ENCODE measurements around the gene NLN.
A peak's percentile ranks its signal among the peaks of the same experiment; 100 is the strongest.

NLN gene

DNA sequence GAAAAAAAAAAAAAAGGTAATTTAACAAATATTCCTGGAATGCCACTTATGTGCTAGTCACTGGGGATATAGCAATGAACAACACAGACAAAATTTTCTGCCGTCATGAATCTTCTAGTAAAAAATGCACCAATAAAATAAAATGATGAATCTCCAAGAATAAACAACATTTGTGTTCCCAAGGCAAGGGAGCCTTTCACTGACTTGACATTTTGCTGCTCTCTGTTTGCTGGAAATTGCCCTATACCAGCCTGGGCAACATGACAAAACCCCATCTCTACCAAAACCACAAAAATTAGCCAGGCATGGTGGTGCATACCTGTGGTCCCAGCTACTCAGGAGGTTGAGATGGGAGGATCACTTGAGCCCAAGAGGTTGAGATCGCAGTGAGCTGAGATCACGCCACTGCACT lies 139.8 kb downstream of the NLN start:
- Histone ChIP-seq H3K79me1 (replicated peaks; ENCODE audit: low read length, poor library complexity, severe bottlenecking) (no peaks in the 10 kb centered on the region), H2BK120ac (ENCODE audit: low read depth, low read length) (no peak overlapping the region), H4K8ac (ENCODE audit: low read length) (no peak overlapping the region), H3K27ac (ENCODE audit: low read length, poor library complexity, severe bottlenecking) (peak overlapping the region; percentile 92), H3K18ac (ENCODE audit: low read depth in 1 of 2, low read length in 2 of 2) (no peak overlapping the region), H2BK5ac (ENCODE audit: low read depth, low read length, poor library complexity, severe bottlenecking) (no peak overlapping the region), H3K9ac (ENCODE audit: low read length) (peak overlapping the region; percentile 59), H3K27me3 (ENCODE audit: control insufficient read depth in 1 of 2, insufficient read depth in 1 of 2, low read length in 2 of 2) (no peaks in the 10 kb centered on the region), H2BK15ac (ENCODE audit: low read depth, poor library complexity, severe bottlenecking) (no peak overlapping the region), H3K14ac (ENCODE audit: low read length in 2 of 2) (no peak overlapping the region), H4K91ac (ENCODE audit: low read length) (no peak overlapping the region), H2AK5ac (ENCODE audit: low read length, severe bottlenecking) (no peak overlapping the region), H2AFZ (ENCODE audit: low read depth, low read length) (no peak overlapping the region), H3K9me3 (ENCODE audit: control insufficient read depth, low read length) (no peaks in the 10 kb centered on the region), H2BK12ac (ENCODE audit: low read length in 2 of 2) (no peak overlapping the region), H3K4me2 (ENCODE audit: low read length, poor library complexity, severe bottlenecking) (no peak overlapping the region), H3K23ac (ENCODE audit: low read length in 2 of 2) (no peak overlapping the region), H3K36me3 (ENCODE audit: control insufficient read depth in 1 of 2, insufficient read depth in 2 of 2, low read depth in 1 of 2, low read length in 2 of 2) (no peaks in the 10 kb centered on the region), H3K4me1 (ENCODE audit: control insufficient read depth, insufficient read depth, low read depth, low read length) (peaks cover 7% of the 10 kb centered on the region), H3K4me3 (ENCODE audit: insufficient read depth in 1 of 2, low read depth in 1 of 2, low read length in 2 of 2) (no peak overlapping the region), H3K4ac (ENCODE audit: low read depth in 1 of 2, low read length in 2 of 2) (no peak overlapping the region)
- DNase-seq = peak; percentile 91
- 0% methylated on average over 3 of the region's 3 CpGs for WGBS

GRCh38 chr5:65862384-65862783 lies 140.4 kb downstream of the NLN start:
- Histone ChIP-seq H3K18ac (ENCODE audit: low read depth in 1 of 2, low read length in 2 of 2) (no peak overlapping the region), H3K9me3 (ENCODE audit: control insufficient read depth, low read length) (no peaks in the 10 kb centered on the region), H2BK5ac (ENCODE audit: low read depth, low read length, poor library complexity, severe bottlenecking) (peak overlapping the region; percentile 8), H3K27ac (ENCODE audit: low read length, poor library complexity, severe bottlenecking) (peak overlapping the region; percentile 69), H3K4me2 (ENCODE audit: low read length, poor library complexity, severe bottlenecking) (no peak overlapping the region), H3K27me3 (ENCODE audit: control insufficient read depth in 1 of 2, insufficient read depth in 1 of 2, low read length in 2 of 2) (no peaks in the 10 kb centered on the region), H3K4ac (ENCODE audit: low read depth in 1 of 2, low read length in 2 of 2) (no peak overlapping the region), H4K91ac (ENCODE audit: low read length) (no peak overlapping the region), H3K36me3 (ENCODE audit: control insufficient read depth in 1 of 2, insufficient read depth in 2 of 2, low read depth in 1 of 2, low read length in 2 of 2) (no peaks in the 10 kb centered on the region), H4K8ac (ENCODE audit: low read length) (no peak overlapping the region), H2AK5ac (ENCODE audit: low read length, severe bottlenecking) (no peak overlapping the region), H3K4me3 (ENCODE audit: insufficient read depth in 1 of 2, low read depth in 1 of 2, low read length in 2 of 2) (no peak overlapping the region), H3K23ac (ENCODE audit: low read length in 2 of 2) (no peak overlapping the region), H3K9ac (ENCODE audit: low read length) (peak overlapping the region; percentile 59), H3K4me1 (ENCODE audit: control insufficient read depth, insufficient read depth, low read depth, low read length) (peaks cover 10% of the 10 kb centered on the region), H2BK120ac (ENCODE audit: low read depth, low read length) (no peak overlapping the region), H3K79me1 (replicated peaks; ENCODE audit: low read length, poor library complexity, severe bottlenecking) (no peaks in the 10 kb centered on the region), H2BK12ac (ENCODE audit: low read length in 2 of 2) (no peak overlapping the region), H2AFZ (ENCODE audit: low read depth, low read length) (no peak overlapping the region), H3K14ac (ENCODE audit: low read length in 2 of 2) (no peak overlapping the region), H2BK15ac (ENCODE audit: low read depth, poor library complexity, severe bottlenecking) (no peak overlapping the region)
- DNase-seq = no peak

DNA sequence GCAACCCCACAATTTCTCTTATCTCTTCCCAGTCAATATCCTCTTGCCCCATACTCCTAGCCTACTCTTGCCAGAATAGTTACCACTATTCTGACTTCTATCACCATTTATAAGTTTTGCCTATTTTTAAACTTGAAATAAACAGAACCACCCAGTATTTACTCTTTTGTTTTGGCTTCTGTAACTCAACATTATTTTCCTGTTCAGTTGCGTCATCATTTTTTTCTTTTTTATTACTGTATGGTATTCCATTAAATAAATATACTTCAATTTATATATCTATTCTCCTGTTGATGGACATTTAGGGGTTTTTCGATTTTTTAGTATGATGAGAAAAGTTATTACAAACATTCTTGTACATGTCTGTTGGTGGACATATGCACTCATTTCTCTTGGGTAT lies 141.7 kb downstream of the NLN start:
- Histone ChIP-seq H3K27me3 (ENCODE audit: control insufficient read depth in 1 of 2, insufficient read depth in 1 of 2, low read length in 2 of 2) (no peaks in the 10 kb centered on the region), H3K9me3 (ENCODE audit: control insufficient read depth, low read length) (no peaks in the 10 kb centered on the region), H3K4me1 (ENCODE audit: control insufficient read depth, insufficient read depth, low read depth, low read length) (peaks cover 12% of the 10 kb centered on the region), H3K14ac (ENCODE audit: low read length in 2 of 2) (no peak overlapping the region), H3K4me2 (ENCODE audit: low read length, poor library complexity, severe bottlenecking) (no peak overlapping the region), H2BK12ac (ENCODE audit: low read length in 2 of 2) (no peak overlapping the region), H3K18ac (ENCODE audit: low read depth in 1 of 2, low read length in 2 of 2) (no peak overlapping the region), H3K4me3 (ENCODE audit: insufficient read depth in 1 of 2, low read depth in 1 of 2, low read length in 2 of 2) (no peak overlapping the region), H4K8ac (ENCODE audit: low read length) (no peak overlapping the region), H3K79me1 (replicated peaks; ENCODE audit: low read length, poor library complexity, severe bottlenecking) (no peaks in the 10 kb centered on the region), H2BK15ac (ENCODE audit: low read depth, poor library complexity, severe bottlenecking) (no peak overlapping the region), H3K4ac (ENCODE audit: low read depth in 1 of 2, low read length in 2 of 2) (no peak overlapping the region), H3K9ac (ENCODE audit: low read length) (no peak overlapping the region), H3K27ac (ENCODE audit: low read length, poor library complexity, severe bottlenecking) (no peak overlapping the region), H2AFZ (ENCODE audit: low read depth, low read length) (no peak overlapping the region), H4K91ac (ENCODE audit: low read length) (no peak overlapping the region), H3K36me3 (ENCODE audit: control insufficient read depth in 1 of 2, insufficient read depth in 2 of 2, low read depth in 1 of 2, low read length in 2 of 2) (no peaks in the 10 kb centered on the region), H2BK5ac (ENCODE audit: low read depth, low read length, poor library complexity, severe bottlenecking) (no peak overlapping the region), H3K23ac (ENCODE audit: low read length in 2 of 2) (no peak overlapping the region), H2BK120ac (ENCODE audit: low read depth, low read length) (no peak overlapping the region), H2AK5ac (ENCODE audit: low read length, severe bottlenecking) (no peak overlapping the region)
- WGBS = no CpG with 5 or more reads among the region's 2 CpGs
- DNase-seq = no peak

- no peak overlapping the region for H2BK12ac ChIP-seq (ENCODE audit: low read length in 2 of 2)
- H3K4ac ChIP-seq (ENCODE audit: low read depth in 1 of 2, low read length in 2 of 2) = no peak overlapping the region
- DNase-seq = no peak
- H3K9me3 ChIP-seq (ENCODE audit: control insufficient read depth, low read length) = no peaks in the 10 kb centered on the region
- no peaks in the 10 kb centered on the region for H3K36me3 ChIP-seq (ENCODE audit: control insufficient read depth in 1 of 2, insufficient read depth in 2 of 2, low read depth in 1 of 2, low read length in 2 of 2)
- 94% methylated on average over 3 of the region's 6 CpGs for WGBS
- H3K79me1 ChIP-seq (replicated peaks; ENCODE audit: low read length, poor library complexity, severe bottlenecking) = no peaks in the 10 kb centered on the region
- no peak overlapping the region for H4K8ac ChIP-seq (ENCODE audit: low read length)
- no peak overlapping the region for H2BK120ac ChIP-seq (ENCODE audit: low read depth, low read length)
- H3K27ac ChIP-seq (ENCODE audit: low read length, poor library complexity, severe bottlenecking) = no peak overlapping the region
- H3K18ac ChIP-seq (ENCODE audit: low read depth in 1 of 2, low read length in 2 of 2) = no peak overlapping the region
- no peaks in the 10 kb centered on the region for H3K27me3 ChIP-seq (ENCODE audit: control insufficient read depth in 1 of 2, insufficient read depth in 1 of 2, low read length in 2 of 2)
- H2BK5ac ChIP-seq (ENCODE audit: low read depth, low read length, poor library complexity, severe bottlenecking) = no peak overlapping the region
- no peak overlapping the region for H3K14ac ChIP-seq (ENCODE audit: low read length in 2 of 2)
- no peak overlapping the region for H3K4me3 ChIP-seq (ENCODE audit: insufficient read depth in 1 of 2, low read depth in 1 of 2, low read length in 2 of 2)
- H3K4me2 ChIP-seq (ENCODE audit: low read length, poor library complexity, severe bottlenecking) = no peak overlapping the region
- H2AFZ ChIP-seq (ENCODE audit: low read depth, low read length) = no peak overlapping the region
- peak overlapping the region; percentile 74 for H2AK5ac ChIP-seq (ENCODE audit: low read length, severe bottlenecking)
- no peak overlapping the region for H3K9ac ChIP-seq (ENCODE audit: low read length)
- no peak overlapping the region for H3K23ac ChIP-seq (ENCODE audit: low read length in 2 of 2)
- H2BK15ac ChIP-seq (ENCODE audit: low read depth, poor library complexity, severe bottlenecking) = no peak overlapping the region
- no peak overlapping the region for H4K91ac ChIP-seq (ENCODE audit: low read length)
- peaks cover 5% of the 10 kb centered on the region for H3K4me1 ChIP-seq (ENCODE audit: control insufficient read depth, insufficient read depth, low read depth, low read length)
Measured at GRCh38 chr5:65866837-65867521, 145.0 kb downstream of the NLN start.
